Spleen (tissue), 11 donors: ENCODE results near the gene SCP2. TPM values are rescaled to one million over a fixed set of nuclear protein-coding genes. Genes with fewer than 3 reads are reported as not detected.

ENCODE experiments used
- DNase-seq: peaks from one replicate; pipeline ENCODE4 v3.0.0-alpha.2; 2020
- H3K27ac ChIP-seq, 8 donors: fragments of 200-600 bp; sonication (generic) in 7 of 8; 1 replicate in 4 of 8; 2 replicates in 4 of 8; pipeline versions ENCODE4 v1.5.0 to v1.8.0; 2016 to 2021; ENCODE audit warnings: inconsistent platforms in 4 of 8, mild to moderate bottlenecking in 4 of 8, moderate library complexity in 1 of 8
- H3K27me3 ChIP-seq, 7 donors: fragments of 200-600 bp; sonication (generic) in 6 of 7; replicated peaks in 1 of 7; 1 replicate in 4 of 7; 2 replicates in 3 of 7; pipeline versions ENCODE4 v1.5.0 to v1.8.0; 2016 to 2021; ENCODE audit warnings: inconsistent platforms in 3 of 7, mild to moderate bottlenecking in 1 of 7
- H3K36me3 ChIP-seq, 6 donors: fragments of 200-600 bp; sonication (generic) in 5 of 6; 1 replicate in 4 of 6; 2 replicates in 2 of 6; pipeline versions ENCODE4 v1.5.0 to v1.8.0; 2016 to 2021; ENCODE audit warnings: inconsistent platforms in 2 of 6
- H3K4me1 ChIP-seq, 6 donors: fragments of 200-600 bp; sonication (generic) in 5 of 6; 1 replicate in 3 of 6; 2 replicates in 3 of 6; pipeline versions ENCODE4 v1.5.0 to v1.8.0; 2016 to 2021; ENCODE audit warnings: inconsistent platforms in 3 of 6
- H3K4me3 ChIP-seq, 8 donors: fragments of 200-600 bp; sonication (generic) in 7 of 8; 1 replicate in 4 of 8; 2 replicates in 4 of 8; pipeline versions ENCODE4 v1.5.0 to v1.8.0; 2016 to 2021; ENCODE audit warnings: inconsistent platforms in 4 of 8, mild to moderate bottlenecking in 4 of 8, moderate library complexity in 2 of 8
- H3K9me3 ChIP-seq, 8 donors: fragments of 200-600 bp; sonication (generic) in 7 of 8; 1 replicate in 4 of 8; 2 replicates in 4 of 8; pipeline versions ENCODE4 v1.5.0 to v1.8.0; 2016 to 2021; ENCODE audit warnings: inconsistent platforms in 4 of 8
- CTCF ChIP-seq, 11 experiments: fragments of 200-600 bp in 7 of 11; fragments of 450-650 bp in 4 of 11; sonication (generic) in 4 of 11; IDR thresholded peaks in 8 of 11; conservative IDR thresholded peaks in 3 of 11; 1 replicate in 7 of 11; 2 replicates in 4 of 11; pipeline versions ENCODE4 v1.4.0 to v1.8.0; 2016 to 2021; ENCODE audit warnings: antibody characterized with exemption in 11 of 11, inconsistent platforms in 4 of 11, mild to moderate bottlenecking in 1 of 11
- POLR2A ChIP-seq, 3 donors: fragments of 450-650 bp; IDR thresholded peaks; one replicate each; pipeline ENCODE4 v1.5.1; 2017; ENCODE audit warnings: antibody characterized with exemption in 3 of 3, mild to moderate bottlenecking in 1 of 3
- POLR2AphosphoS5 ChIP-seq, 3 donors: sonication (generic); formaldehyde crosslinking; IDR thresholded peaks; one replicate each; pipeline ENCODE4 v1.5.1; 2017; ENCODE audit warnings: antibody characterized with exemption in 3 of 3
- WGBS, 5 donors: extraction: QIAGEN DNeasy Blood & Tissue Kit in 3 of 5; methylation state at CpG; one replicate each; pipeline versions ENCODE4 v1.1.5 to v1.1.7; 2013 to 2018; 5-methylcytosine and 5-hydroxymethylcytosine counted together
- intact Hi-C: fragments of 100-400 bp; cut with DNase I; formaldehyde crosslinking; loops from one replicate; pipeline ENCODE4 v1.15.0; 2023; ENCODE audit warnings: low total_unique reads
- polyA plus RNA-seq, 3 donors: library from polyadenylated mRNA; stranded (reverse); fragments of 200-250 nt; gene quantifications; one replicate each; pipeline ENCODE4 v1.2.1, GENCODE V29; 2013
- total RNA-seq, 7 donors: library from RNA; depleted of rRNA in 3 of 7; stranded (reverse); fragments of >200 nt in 3 of 7; fragmentation: NEBNext Ultra II Directional in 4 of 7; extraction: Animal tissue kit (Norgen Biotek cat#: 25700) in 4 of 7; gene quantifications; one replicate each; pipeline versions ENCODE4 v1.1.0 to v1.2.1, GENCODE V29; 2016 to 2021
- donor health status: healthy with polysubstance abuse.
- donor health status: DM: no; HTN: no; CAD: no; lungs with moderate emphysema.
- donor health status: DM: no; HTN: no; CAD: no.
- donor health status: Bipolar disorder and iron deficiency.
- donor health status: healthy.
- donor health status: DM: no; HTN: no; CAD: no.
- donor health status: DM: yes; HTN: yes; CAD: no.

SCP2 gene
- total and polyA plus RNA-seq, 10 donors, result 69.4 to 105 (median 83.6) TPM

DNA sequence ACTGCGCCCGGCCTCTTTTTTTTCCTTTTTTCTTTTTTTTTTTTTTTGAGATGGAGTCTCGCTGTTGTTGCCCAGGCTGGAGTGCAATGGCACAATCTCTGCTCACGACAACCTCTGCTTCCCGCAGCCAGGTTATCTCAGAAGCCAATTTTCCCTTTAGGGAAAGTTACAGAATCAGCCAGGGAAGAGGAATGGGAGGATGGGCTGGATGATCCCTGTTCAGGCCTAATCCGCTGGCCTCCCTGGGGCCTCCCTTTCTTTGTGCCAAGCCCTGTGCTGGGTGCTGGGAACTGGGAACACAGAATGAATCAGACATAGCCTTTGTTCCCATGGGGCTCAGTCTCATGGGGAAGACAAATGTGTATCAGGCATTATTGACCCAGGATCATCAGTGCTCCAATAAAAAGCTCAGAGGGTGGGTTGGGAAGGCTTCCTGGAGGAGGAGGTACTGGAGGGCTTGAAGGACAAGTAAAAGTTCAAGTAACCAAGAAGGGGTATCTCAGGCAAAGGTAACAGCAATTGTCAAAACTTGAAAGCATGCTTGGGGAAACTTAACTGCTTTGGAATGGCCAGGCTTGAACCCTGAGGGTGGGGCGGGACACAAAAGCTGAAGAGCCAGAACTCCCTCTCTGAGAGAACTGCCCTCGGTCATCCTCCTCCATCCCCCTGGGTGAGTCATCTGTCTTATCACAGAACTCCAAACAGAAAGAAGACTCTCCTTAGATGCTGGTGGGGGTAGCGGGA lies 19.8 kb upstream of the SCP2 start:
- Histone ChIP-seq H3K27me3 (peaks cover 0 to 4% (median 0%) of the 10 kb centered on the region in 7 donors), H3K36me3 (peaks cover 0 to 51% (median 0%) of the 10 kb centered on the region in 6 donors), H3K9me3 (no peaks in the 10 kb centered on the region), H3K4me3 (no peak overlapping the region), H3K4me1 (no peaks in the 10 kb centered on the region), H3K27ac (no peak overlapping the region)
- no peak for DNase-seq
- TF ChIP-seq CTCF (IDR thresholded peaks at IDR 0.05 in 8 of 11, conservative IDR thresholded peaks at IDR 0.05 in 3 of 11) (no peak), POLR2AphosphoS5 (IDR thresholded peaks at IDR 0.05) (no peak), POLR2A (IDR thresholded peaks at IDR 0.05) (no peak)
- 89 to 99% (median 93%) methylated on average over 9 of the region's 9 CpGs for WGBS, 5 donors
- intact Hi-C loops, result no loop called here

DNA sequence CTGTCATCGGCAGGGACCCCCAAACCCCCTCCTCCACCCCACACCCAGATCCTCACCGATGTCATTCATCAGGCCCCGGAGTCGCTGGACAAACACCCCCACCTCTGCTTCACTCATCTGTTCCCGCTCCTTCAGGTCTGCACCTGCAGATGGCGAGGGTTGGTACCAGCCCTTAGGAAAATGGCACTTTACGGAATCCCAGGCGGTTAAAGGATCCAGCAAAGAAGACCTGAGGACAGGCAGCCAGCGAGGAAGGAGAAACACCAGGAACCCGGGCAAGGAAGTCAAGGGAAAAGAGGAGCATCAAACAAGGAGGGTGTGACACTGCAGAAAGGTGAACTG lies 19.3 kb upstream of the SCP2 start:
- intact Hi-C loops, result no loop called here
- peaks cover 0 to 4% (median 0%) of the 10 kb centered on the region in 7 donors for H3K27me3 ChIP-seq
- H3K4me1 ChIP-seq, result no peaks in the 10 kb centered on the region
- 90 to 96% (median 95%) methylated on average over 10 of the region's 10 CpGs for WGBS, 5 donors
- DNase-seq, result no peak
- TF ChIP-seq POLR2A (IDR thresholded peaks at IDR 0.05) (no peak), CTCF (IDR thresholded peaks at IDR 0.05 in 8 of 11, conservative IDR thresholded peaks at IDR 0.05 in 3 of 11) (no peak), POLR2AphosphoS5 (IDR thresholded peaks at IDR 0.05) (no peak)
- peaks cover 0 to 54% (median 0%) of the 10 kb centered on the region in 6 donors for H3K36me3 ChIP-seq
- H3K9me3 ChIP-seq, result no peaks in the 10 kb centered on the region
- H3K27ac ChIP-seq, result no peak overlapping the region
- H3K4me3 ChIP-seq, result no peak overlapping the region

GRCh38 chr1:52911541-52911940 lies 15.5 kb upstream of the SCP2 start:
- DNase-seq, result no peak
- H3K36me3 ChIP-seq, result peaks cover 0 to 51% (median 0%) of the 10 kb centered on the region in 6 donors
- WGBS, 5 donors, result 92 to 96% (median 96%) methylated on average over 7 to 10 of the region's 10 CpGs
- H3K9me3 ChIP-seq, result no peaks in the 10 kb centered on the region
- H3K27ac ChIP-seq, result no peak overlapping the region
- peaks cover 0 to 10% (median 0%) of the 10 kb centered on the region in 6 donors for H3K4me1 ChIP-seq
- H3K27me3 ChIP-seq, result no peaks in the 10 kb centered on the region
- no peak overlapping the region for H3K4me3 ChIP-seq
- TF ChIP-seq CTCF (IDR thresholded peaks at IDR 0.05 in 8 of 11, conservative IDR thresholded peaks at IDR 0.05 in 3 of 11), result no peak
- no peak for TF ChIP-seq POLR2AphosphoS5 (IDR thresholded peaks at IDR 0.05)
- no peak for TF ChIP-seq POLR2A (IDR thresholded peaks at IDR 0.05)
- intact Hi-C loops, result no loop called here

GRCh38 chr1:52913014-52913413 lies 14.1 kb upstream of the SCP2 start:
- no peak overlapping the region for H3K27ac ChIP-seq
- 89 to 99% (median 95%) methylated on average over 3 of the region's 3 CpGs for WGBS, 5 donors
- H3K9me3 ChIP-seq, result no peaks in the 10 kb centered on the region
- no peak for DNase-seq
- intact Hi-C loops, result no loop called here
- no peaks in the 10 kb centered on the region for H3K27me3 ChIP-seq
- H3K4me3 ChIP-seq, result no peak overlapping the region
- peaks cover 0 to 41% (median 0%) of the 10 kb centered on the region in 6 donors for H3K36me3 ChIP-seq
- peaks cover 0 to 10% (median 0%) of the 10 kb centered on the region in 6 donors for H3K4me1 ChIP-seq
- TF ChIP-seq POLR2AphosphoS5 (IDR thresholded peaks at IDR 0.05), result no peak
- TF ChIP-seq CTCF (IDR thresholded peaks at IDR 0.05 in 8 of 11, conservative IDR thresholded peaks at IDR 0.05 in 3 of 11), result no peak
- TF ChIP-seq POLR2A (IDR thresholded peaks at IDR 0.05), result no peak
